ENCODE data around the gene GJD4. TPM values are rescaled to one million over a fixed set of nuclear protein-coding genes. Genes with fewer than 3 reads are reported as not detected.
A peak's percentile ranks its signal among the peaks of the same experiment; 100 is the strongest.

Gene GJD4
- total RNA-seq, 1 experiment from 2014 or later: not detected

- Mint-ChIP-seq H3K4me1 (ENCODE audit: insufficient read depth, unreplicated experiment) (no peaks in the 10 kb centered on the region), H3K36me3 (ENCODE audit: insufficient read depth, unreplicated experiment) (peaks cover 4% of the 10 kb centered on the region), H3K27ac (ENCODE audit: low read depth, unreplicated experiment) (no peak overlapping the region), H3K4me3 (ENCODE audit: unreplicated experiment) (no peak overlapping the region), H3K27me3 (ENCODE audit: insufficient read depth, unreplicated experiment) (no peaks in the 10 kb centered on the region), H3K9me3 (ENCODE audit: unreplicated experiment) (peaks cover 7% of the 10 kb centered on the region)
- DNase-seq (ENCODE audit: unreplicated experiment): no peak
- no peak for TF ChIP-seq CTCF (IDR thresholded peaks at IDR 0.05; ENCODE audit: unreplicated experiment)
- intact Hi-C loops (cut with micrococcal nuclease): no loop called here
- CTCF ChIA-PET: interaction anchor here (0.6 to 1.1 kb wide), 2 partner anchors 840 to 1254 kb away, joined by 3 to 4 read pairs; no protein-coding TSS in a partner anchor
- no TSS peak for BruUV-seq (replicated peaks)
- POLR2A ChIA-PET: no interaction called here
Observed at GRCh38 chr10:35626971-35627507, 21.9 kb downstream of the GJD4 start.

- POLR2A ChIA-PET: no interaction called here
- BruUV-seq (replicated peaks): no TSS peak
- no peak for DNase-seq (ENCODE audit: unreplicated experiment)
- no peak for TF ChIP-seq CTCF (IDR thresholded peaks at IDR 0.05; ENCODE audit: unreplicated experiment)
- Mint-ChIP-seq H3K27me3 (ENCODE audit: insufficient read depth, unreplicated experiment) (no peaks in the 10 kb centered on the region), H3K4me1 (ENCODE audit: insufficient read depth, unreplicated experiment) (peaks cover 20% of the 10 kb centered on the region), H3K27ac (ENCODE audit: low read depth, unreplicated experiment) (no peak overlapping the region), H3K9me3 (ENCODE audit: unreplicated experiment) (no peaks in the 10 kb centered on the region), H3K36me3 (ENCODE audit: insufficient read depth, unreplicated experiment) (peaks cover 10% of the 10 kb centered on the region), H3K4me3 (ENCODE audit: unreplicated experiment) (no peak overlapping the region)
- intact Hi-C loops (cut with micrococcal nuclease): loop anchor here (10.0 kb wide), 1 partner anchor 507 kb away; the partner anchor contains the start of gene CREM
- CTCF ChIA-PET: interaction anchor here (1.2 to 9.9 kb wide), 4 partner anchors 18 to 1148 kb away, joined by 4 to 94 read pairs (median 5); no protein-coding TSS in a partner anchor
Observed at GRCh38 chr10:35631404-35631803, 26.3 kb downstream of the GJD4 start.

- H3K4me1 Mint-ChIP-seq (ENCODE audit: insufficient read depth, unreplicated experiment): peaks cover 23% of the 10 kb centered on the region
- BruUV-seq (replicated peaks): no TSS peak
Observed at GRCh38 chr10:35632027-35632426, 26.9 kb downstream of the GJD4 start.

More at GRCh38 chr10:35632027-35632426, 26.9 kb downstream of the GJD4 start:
- H3K4me3 Mint-ChIP-seq (ENCODE audit: unreplicated experiment): no peak overlapping the region
- DNase-seq (ENCODE audit: unreplicated experiment): no peak
- POLR2A ChIA-PET: interaction anchor here (1.3 kb wide), 1 partner anchor 1093 kb away, joined by 4 read pairs; no protein-coding TSS in a partner anchor
- no peaks in the 10 kb centered on the region for H3K27me3 Mint-ChIP-seq (ENCODE audit: insufficient read depth, unreplicated experiment)
- peaks cover 16% of the 10 kb centered on the region for H3K36me3 Mint-ChIP-seq (ENCODE audit: insufficient read depth, unreplicated experiment)
- intact Hi-C loops (cut with micrococcal nuclease): loop anchor here (10.0 kb wide), 1 partner anchor 507 kb away; the partner anchor contains the start of gene CREM
- CTCF ChIA-PET: interaction anchor here (0.6 to 9.9 kb wide), 10 partner anchors 9 to 1251 kb away, joined by 3 to 94 read pairs (median 4); no protein-coding TSS in a partner anchor
- H3K9me3 Mint-ChIP-seq (ENCODE audit: unreplicated experiment): no peaks in the 10 kb centered on the region
- TF ChIP-seq CTCF (IDR thresholded peaks at IDR 0.05; ENCODE audit: unreplicated experiment): peak; percentile 26
- H3K27ac Mint-ChIP-seq (ENCODE audit: low read depth, unreplicated experiment): no peak overlapping the region

All from MCF 10A (cell line).